RPMI8226 (cell line): ENCODE data around the gene SLC66A2.
"Not testable (repeated sequence)": the region's sequence is repeated elsewhere in the genome, so short reads cannot be mapped to it uniquely, and the experiment has no call there.

ENCODE experiments used
- DNase-seq: peaks from one replicate; pipeline ENCODE4 v3.0.0-alpha.2; 2015

Gene SLC66A2

DNA sequence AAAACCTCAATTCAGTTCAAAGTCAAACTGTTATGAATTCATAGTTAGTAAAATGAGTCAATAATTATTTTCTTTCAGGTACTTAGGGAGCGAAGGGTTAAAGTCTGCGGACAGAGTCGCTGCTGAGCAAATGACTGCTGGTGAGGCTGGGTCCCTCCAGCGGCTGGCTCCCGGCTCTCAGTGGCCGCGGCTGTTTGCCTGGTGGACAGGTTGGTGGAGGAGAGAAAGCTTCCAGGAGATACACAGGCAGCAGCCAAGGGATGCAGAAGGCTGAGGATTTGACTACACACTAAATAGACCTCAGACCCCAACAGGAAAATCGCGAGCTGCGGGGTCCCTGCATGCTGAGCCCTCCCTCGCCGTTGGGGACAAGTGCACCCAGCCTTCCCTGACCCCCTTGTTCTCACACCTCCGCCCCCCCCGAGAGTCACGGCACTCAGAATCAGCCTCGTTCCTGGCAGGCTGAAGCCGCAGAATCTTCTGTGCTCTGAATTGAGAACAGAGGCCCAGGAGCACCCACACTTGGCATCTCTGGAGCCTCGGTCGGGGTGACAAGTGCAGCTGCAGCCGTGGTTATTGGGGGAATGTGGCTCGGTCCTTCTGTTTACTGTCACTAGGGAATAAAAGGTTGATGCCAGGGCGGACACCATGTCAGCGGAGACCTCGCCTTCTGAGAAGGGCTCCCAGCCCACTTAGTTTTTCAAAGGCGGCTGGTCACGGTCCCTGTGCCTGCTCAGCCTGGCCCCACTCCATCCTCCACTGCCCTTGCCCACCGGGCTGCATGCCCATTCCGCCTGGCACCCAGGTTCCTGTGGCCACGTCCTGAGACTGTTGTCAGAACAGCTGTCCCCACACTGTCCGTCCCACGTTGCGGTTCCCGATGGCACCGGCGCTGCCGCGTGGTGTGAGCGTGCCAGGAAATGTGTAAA lies 74.0 kb downstream of the SLC66A2 start:
- DNase-seq = no peak

GRCh38 chr18:79876497-79876896 lies 75.0 kb downstream of the SLC66A2 start:
- DNase-seq = peak; percentile 86

- DNase-seq = no peak
Observed at GRCh38 chr18:79875931-79876461, 75.5 kb downstream of the SLC66A2 start.

- DNase-seq = no peak
Observed at GRCh38 chr18:79875531-79875919, 75.9 kb downstream of the SLC66A2 start.

- no peak for DNase-seq
Observed at GRCh38 chr18:79874553-79875530, 76.6 kb downstream of the SLC66A2 start.

- no peak for DNase-seq
Observed at GRCh38 chr18:79873449-79874110, 77.9 kb downstream of the SLC66A2 start.

DNA sequence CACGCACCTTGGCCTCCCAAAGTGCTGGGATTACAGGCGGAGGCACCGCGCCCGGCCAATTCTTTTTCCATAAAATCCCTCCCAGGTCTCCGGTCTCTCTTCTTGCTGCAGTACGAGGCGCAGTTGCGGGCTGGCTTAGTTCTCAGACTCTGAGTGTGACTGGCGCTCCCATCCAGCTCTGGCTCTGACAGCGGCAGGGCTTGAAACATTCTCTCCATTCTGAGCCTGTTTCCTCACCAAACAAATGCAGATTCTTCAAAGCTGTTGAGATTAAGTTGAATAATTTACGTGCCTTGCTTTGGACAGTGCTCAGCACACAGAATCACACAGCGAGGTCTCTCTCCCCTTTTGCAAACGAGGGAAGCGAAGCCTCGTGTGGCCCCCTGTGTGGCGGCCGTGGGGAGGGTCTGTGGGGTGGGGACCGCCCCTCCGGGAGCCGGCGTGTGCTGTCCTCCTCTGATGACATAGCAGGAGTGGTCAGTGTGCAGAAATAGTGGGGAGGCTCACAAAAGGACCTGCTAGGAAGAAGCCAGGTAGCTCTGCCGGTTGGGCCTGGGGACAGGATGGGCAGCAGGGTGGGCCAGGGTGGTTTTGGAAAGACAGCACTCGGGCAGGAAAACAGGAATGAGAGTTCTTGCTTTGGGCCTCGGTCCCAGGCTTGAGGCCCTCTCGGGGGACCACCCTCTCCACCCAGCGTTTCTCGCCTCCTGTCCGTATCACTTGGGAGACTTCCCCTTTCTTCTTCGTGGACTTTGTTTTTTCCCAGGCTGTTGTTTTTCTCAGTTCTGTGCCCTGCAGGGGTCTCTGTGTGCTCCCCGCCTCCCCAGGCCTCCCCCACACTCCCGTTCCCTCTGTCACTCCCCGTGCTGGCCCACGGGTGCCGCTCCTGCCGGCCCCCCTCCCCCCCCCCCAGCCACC lies 78.7 kb downstream of the SLC66A2 start:
- DNase-seq = no peak

DNA sequence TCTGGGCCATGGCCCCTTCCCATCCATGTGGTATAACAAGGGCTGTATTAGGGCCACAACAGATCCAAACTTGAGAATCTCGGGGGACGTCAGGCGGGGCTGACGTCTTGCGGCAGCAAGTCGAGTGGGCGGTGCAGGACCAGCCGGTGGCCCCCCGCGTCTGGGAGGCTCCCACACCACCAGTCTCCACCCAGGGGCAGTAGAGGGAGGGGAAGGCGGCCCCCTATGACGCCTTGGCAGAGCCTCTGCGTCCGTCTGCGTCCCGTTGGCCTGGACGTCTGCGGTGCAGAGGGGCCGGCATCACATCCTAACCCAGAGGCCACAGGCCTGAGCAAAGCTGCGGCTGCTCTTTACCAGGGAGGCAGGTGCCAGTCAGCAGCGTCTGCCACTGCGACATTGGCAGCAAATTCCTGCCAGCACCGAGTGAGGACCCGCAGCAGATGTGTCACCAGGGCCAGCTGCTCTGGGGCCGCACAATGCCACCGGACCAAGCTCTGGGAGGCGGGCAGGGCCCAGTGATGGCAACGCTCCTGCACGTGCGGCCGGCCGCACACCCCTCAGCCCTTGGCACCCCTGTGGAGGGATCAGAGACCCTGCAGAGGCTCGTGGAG lies 79.9 kb downstream of the SLC66A2 start:
- DNase-seq = no peak

- no peak for DNase-seq
Observed at GRCh38 chr18:79871026-79871390, 80.4 kb downstream of the SLC66A2 start.

GRCh38 chr18:79870301-79871025 lies 81.0 kb downstream of the SLC66A2 start:
- DNase-seq = no peak

GRCh38 chr18:79869591-79870300 lies 81.7 kb downstream of the SLC66A2 start:
- DNase-seq = no peak

- no peak for DNase-seq
Observed at GRCh38 chr18:79868811-79869541, 82.5 kb downstream of the SLC66A2 start.

- no peak for DNase-seq
Observed at GRCh38 chr18:79868168-79868784, 83.2 kb downstream of the SLC66A2 start.

DNA sequence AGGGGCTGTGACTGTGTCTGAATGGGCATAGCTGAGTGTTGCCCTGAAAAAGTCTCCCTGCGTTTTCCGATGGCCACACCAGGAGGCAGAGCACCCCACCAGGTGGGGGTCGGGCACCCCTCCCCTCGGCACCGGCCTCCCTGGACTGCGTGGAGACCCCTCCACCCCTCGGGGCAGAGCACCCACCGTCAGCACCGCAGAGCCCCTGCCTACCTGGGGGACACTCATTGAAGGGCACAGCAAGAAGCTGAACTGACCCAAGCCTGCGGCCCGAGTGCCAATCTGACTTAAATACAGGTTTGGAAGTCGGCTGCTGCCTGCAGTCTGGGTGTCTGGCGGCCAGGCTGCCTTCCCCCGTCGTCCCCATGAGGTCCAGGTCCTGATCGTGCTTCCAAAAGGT lies 83.8 kb downstream of the SLC66A2 start:
- DNase-seq = no peak

DNA sequence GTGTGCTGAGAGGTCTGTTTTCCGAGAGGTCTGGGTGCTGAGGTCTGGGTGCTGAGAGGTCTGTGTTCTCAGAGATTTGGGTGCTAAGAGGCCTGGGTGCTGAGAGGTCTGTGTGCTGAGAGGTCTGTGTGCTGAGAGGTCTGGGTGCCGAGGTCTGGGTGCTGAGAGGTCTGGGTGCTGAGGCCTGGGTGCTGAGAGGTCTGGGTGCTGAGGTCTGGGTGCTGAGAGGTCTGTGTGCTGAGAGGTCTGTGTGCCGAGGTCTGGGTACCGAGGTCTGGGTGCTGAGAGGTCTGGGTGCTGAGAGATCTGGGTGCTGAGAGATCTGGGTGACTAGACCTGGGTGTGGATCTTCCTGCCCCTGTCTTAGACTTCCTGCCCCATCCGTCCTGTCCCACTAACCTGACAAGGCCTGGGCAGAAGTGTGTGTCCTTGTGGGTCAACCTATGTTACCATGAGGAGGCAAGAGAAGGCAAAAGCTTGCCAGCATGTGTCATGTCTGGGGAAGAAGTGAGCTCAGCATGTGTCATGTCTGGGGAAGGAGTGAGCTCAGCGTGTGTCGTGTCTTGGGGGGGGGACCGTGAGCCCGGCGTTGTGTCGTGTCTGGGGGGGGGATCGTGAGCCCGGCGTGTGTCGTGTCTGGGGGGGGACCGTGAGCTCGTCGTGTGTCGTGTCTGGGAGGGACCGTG lies 84.4 kb downstream of the SLC66A2 start:
- DNase-seq = no peak

GRCh38 chr18:79865951-79866350 lies 85.5 kb downstream of the SLC66A2 start:
- DNase-seq = not testable (repeated sequence)

DNA sequence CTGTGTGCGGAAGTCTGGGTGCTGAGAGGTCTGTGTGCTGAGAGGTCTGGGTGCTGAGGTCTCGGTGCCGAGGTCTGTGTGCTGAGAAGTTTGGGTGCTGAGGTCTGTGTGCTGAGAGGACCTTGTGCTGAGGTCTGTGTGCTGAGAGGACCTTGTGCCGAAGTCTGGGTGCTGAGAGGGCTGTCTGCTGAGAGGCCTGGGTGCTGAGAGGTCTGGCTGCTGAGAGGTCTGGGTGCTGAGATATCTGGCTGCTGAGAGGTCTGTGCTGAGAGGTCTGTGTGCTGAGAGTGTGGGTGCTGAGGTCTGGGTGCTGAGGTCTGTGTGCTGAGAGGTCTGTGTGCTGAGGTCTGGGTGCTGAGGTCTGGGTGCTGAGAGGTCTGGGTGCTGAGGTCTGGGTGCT lies 86.5 kb downstream of the SLC66A2 start:
- DNase-seq = not testable (repeated sequence)
